Hippocampal formation (tissue), 2 donors: ENCODE data around the gene SAPCD1.

Source experiments
- DNase-seq, 2 donors: peaks; one replicate each; lab custom pipeline; 2025; lab: John Stamatoyannopoulos, UW

Gene SAPCD1

DNA sequence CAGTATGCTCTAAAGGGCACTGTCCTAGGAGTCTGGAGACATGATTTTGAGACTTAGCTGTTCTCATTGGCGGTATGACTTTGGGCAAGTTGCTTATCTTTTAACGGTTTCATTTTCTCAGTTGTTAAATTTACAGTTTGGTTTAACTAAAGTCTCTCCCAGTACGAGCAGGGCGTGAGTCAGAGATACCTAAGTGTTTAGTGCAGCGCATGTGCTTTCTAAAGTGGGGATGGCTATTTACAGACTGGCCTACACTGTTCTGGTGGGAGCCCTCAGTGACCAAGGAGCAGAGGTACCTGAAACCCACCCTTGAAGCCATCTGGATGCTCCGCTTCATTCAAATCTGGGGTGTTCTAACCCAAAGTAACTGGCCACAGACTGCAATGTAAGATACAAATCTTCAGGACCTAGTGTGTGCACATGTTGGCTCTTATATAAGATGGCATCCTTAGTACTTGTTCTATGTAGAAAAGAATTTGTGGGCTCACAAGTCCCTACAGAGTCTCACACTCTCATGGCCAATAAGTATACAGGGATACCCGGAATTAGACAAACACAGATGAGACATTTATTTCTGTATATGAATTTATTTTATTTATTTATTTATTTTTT is 11.9 kb upstream of the SAPCD1 start:
- no peak for DNase-seq

- no peak for DNase-seq
Observed at GRCh38 chr6:31752739-31753319, 9.6 kb upstream of the SAPCD1 start.

DNA sequence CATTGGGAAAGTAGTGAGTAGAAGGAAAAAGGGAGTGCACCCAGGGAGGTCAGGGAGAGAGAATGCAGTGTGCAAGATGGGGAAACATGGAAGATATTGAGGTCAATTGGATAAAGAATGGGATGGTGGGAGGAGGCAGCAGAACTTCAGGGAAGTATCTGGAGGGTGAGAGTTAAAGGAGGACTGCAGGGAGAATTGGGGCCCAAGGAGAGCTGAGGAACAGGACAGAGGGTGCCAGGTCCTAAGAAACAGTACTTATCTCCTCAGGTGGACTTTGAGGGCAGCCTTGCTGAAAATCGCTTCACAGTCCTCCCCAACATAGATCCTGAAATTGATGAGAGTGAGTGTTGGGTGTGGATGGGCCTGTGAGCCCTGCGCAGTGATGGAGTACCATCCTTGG is 4.2 kb upstream of the SAPCD1 start:
- no peak for DNase-seq

GRCh38 chr6:31760790-31761189 is 1.7 kb upstream of the SAPCD1 start:
- no peak for DNase-seq

DNA sequence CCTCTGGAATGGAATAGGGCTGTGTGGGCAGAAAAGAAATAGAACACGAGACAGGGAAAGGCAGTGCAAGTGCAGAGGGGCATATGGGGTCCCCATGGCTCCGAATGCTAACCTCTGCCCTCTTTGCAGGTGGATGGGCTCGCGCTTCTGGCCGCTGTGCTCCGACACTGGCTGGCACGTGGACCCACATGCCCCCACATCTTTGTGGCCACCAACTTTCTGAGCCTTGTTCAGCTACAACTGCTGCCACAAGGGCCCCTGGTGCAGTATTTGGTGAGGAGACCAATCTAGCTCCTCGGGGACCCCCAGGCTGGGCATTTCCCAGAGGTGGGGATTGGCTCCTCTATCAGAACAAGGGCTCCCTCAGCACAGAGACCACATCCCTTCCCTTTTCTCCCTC is 1.1 kb upstream of the SAPCD1 start:
- DNase-seq: no peak

GRCh38 chr6:31762878-31763618 is 592 bp downstream of the SAPCD1 start:
- no peak for DNase-seq

GRCh38 chr6:31763619-31763940 is 1.1 kb downstream of the SAPCD1 start:
- DNase-seq: no peak

DNA sequence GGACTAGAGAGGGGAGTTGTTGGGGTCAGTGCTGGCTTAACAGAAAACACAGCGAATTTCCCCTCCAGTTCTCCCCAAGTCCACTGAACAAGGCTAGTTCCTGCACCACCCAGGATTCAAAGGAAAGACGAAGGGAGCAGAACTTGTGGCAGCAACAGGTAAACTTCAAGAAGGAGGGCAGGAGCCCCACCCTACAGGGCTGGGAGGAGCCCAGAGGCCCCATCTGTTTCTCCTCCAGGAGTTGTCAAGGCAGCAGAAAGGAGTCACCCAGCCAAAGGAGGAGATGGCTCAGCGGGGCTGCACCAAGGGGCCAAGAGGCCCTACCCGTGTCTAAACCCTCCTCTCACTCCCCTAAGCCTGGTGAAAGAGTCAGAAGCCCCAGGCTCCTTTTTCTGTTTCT is 1.7 kb downstream of the SAPCD1 start:
- DNase-seq: no peak

- no peak for DNase-seq
Observed at GRCh38 chr6:31765559-31765909, 3.1 kb downstream of the SAPCD1 start.

DNA sequence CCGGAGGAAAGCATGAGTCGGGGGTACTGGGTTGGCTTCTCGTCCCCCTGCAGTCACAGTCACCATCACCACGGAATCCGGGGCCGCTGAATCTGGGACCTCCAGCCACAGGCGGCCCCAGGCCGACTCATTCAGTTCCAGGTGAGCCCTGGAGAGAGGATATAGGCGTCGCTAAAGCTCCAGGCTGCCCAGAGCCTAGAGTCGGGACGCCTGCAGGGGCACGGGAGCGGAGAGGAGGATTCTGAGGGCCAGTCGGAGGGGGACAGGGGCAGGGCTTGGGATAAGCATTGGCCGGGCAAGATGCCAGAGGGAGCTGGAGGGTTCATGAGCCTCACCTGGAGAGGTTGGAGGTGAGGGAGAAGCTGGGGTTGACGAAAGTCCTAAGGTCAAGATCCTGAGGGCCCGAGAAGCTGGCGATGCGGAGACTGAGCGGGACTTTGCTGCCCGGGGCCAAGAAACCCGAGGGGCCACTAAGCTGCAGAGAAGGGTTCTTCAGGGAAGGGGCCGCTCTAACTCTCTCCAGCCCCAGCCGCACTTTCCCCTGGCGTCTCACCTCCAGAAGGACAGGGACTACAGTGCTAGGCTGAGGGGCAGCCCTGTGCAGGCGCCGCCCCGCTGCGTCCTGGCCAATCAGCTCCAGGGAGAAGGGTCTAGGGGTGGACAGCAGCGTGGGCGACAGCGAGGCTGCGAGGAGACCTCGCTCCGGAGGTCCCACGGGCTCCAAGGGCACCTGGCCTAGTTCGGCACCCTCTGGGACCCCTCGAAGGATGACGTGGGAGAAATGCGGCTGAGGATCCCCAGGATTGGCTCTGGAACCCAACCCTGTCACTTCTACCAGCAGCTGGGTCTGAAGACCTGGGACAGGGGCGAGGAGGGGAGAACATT is 3.7 kb downstream of the SAPCD1 start:
- no peak for DNase-seq

DNA sequence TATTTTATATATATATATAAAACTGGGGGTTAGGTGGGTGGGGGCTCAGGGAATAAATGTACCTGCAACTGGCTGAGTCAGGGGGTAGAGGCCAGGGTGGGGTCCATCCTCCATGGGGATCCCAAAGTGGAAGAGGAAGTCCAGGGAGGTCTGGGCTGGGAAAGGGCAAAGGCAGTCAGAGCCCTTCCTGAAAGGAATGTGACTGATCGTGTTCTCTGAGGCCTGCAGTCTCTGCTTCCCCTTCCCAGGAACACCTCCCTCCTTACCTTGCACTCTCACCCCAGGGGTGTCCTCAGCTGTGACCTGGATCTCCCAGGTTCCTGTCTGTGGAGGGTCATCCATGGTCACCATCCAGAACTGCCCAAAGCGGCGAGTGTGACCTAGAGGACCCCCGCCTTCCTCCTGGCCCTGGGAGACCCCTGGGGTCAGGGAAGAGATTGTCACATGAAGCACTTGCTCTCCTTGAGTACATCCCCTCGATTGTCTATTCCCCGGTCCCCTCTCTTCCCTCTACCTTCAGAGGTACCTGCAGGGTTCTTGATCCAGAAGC is 4.7 kb downstream of the SAPCD1 start:
- no peak for DNase-seq

GRCh38 chr6:31768363-31769257 is 6.2 kb downstream of the SAPCD1 start:
- DNase-seq: no peak

- DNase-seq: no peak
Observed at GRCh38 chr6:31769684-31770371, 7.4 kb downstream of the SAPCD1 start.

DNA sequence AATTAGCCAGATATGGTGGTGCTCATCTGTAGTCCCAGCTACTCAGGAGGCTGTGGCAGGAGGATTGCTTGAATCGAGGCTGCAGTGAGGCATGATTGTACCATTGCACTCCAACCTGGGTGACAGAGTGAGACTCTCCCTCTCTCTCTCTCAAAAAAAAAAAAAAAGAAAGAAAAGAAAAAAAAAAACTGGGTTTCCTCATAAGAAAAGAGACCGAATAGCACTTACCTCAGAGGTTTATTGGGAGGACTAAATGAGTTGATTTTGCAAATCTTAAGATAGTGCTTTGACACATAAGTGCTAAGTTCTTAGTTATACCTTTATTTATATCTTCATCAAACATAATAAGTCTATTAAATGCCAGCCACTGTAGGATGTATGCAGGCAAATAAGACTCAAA is 8.4 kb downstream of the SAPCD1 start:
- DNase-seq: no peak

- no peak for DNase-seq
Observed at GRCh38 chr6:31771992-31772358, 9.5 kb downstream of the SAPCD1 start.

DNA sequence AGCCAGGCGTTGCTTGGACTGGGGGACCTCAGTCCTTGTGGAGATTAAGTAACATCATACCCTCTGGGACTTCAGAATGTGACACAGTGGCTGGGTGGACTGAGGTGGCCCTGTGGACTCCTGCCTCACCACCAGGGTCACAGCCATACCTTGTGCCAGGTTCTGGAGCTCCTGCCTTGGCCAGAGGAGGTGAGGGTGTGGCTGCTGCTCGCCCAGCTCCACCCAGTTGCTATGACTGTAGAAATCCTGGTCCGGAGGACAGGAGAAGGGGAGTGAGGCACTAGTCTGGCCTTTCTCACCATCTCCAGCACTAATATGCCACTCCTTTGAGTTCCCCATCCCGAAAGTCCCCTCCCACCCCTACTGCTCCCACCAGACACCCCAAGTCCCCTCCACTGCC is 12.7 kb downstream of the SAPCD1 start:
- DNase-seq: no peak

- no peak for DNase-seq
Observed at GRCh38 chr6:31775633-31776484, 13.4 kb downstream of the SAPCD1 start.

DNA sequence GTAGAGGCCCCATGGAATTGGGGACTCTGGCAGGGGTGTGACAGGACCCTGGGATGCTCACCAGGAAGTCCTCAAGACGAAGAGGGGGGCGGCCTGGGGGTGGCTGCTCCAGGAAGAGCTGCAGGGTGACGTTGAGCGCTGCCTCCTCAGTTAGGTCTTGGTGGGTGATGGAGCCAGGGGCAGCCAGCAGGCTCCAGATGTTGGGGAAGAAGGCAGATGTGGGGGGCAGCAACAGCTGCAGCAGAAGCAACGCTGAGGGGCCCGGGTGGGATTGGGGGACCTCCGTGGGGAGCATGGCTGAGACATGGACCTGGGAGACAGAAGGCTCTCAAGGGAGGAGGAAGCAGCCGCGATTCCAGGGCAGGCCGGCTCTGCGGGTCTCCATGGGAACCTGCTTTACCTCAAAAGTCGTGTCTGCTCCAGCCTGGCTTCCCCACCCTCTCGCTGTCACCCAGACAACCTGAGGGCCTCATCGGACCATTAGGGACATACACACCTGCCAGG is 14.1 kb downstream of the SAPCD1 start:
- DNase-seq: no peak

DNA sequence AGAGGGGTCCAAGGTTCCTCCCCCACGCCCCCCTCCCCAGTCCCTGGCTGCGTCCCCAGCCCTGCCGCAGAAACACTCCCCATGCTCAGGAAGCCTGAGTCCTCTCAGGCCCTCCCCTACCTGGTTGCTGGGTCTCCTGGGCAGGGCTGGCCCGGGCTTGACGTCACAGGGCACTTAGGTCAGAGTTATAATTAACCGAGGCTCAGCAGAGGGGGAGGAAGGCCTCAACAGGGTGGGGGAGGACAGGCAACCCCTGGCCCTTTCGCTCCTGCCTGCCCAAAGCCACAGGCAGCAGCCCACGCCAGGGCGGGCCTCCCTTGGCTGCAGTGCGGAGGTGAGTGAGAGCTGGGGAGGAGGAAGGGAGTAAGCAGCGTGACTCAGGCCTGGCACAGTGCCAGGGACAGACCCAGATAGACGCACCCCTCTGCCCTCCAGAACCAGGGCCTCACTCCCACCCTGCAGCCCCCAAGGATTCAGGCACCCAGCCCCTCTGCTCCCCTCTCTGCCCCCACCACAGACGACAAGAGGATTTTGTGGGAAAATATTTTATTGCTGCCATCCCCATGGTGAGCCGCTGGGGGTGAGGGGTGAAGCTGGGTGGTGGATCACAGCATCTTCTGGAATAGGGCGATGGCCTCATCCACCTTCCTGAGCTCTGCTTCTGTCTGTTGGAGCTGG is 14.7 kb downstream of the SAPCD1 start, which contains the start of gene VWA7:
Gene VWA7 (minus strand): TSS at position 340 of the 678 bp plus-strand sequence. CDS start 549 bp downstream, outside the sequence.
- no peak for DNase-seq
